ENCODE results near the gene C1orf50. TPM values are rescaled to one million over a fixed set of nuclear protein-coding genes. Genes with fewer than 3 reads are reported as not detected.
A peak's percentile ranks its signal among the peaks of the same experiment; 100 is the strongest.

Gene C1orf50
- total RNA-seq, 1 donor from 2014 or later = 11.3 TPM

GRCh38 chr1:42773420-42773819 lies 6.4 kb downstream of the C1orf50 start:
- no peak for TF ChIP-seq CTCF (IDR thresholded peaks at IDR 0.05; ENCODE audit: unreplicated experiment)
- Mint-ChIP-seq H3K27ac (ENCODE audit: unreplicated experiment) (peak overlapping the region; percentile 2), H3K36me3 (ENCODE audit: low read depth, unreplicated experiment) (peaks cover 31% of the 10 kb centered on the region), H3K4me3 (ENCODE audit: unreplicated experiment) (peak overlapping the region; percentile 57), H3K27me3 (ENCODE audit: unreplicated experiment) (peaks cover 1% of the 10 kb centered on the region), H3K4me1 (ENCODE audit: unreplicated experiment) (peaks cover 4% of the 10 kb centered on the region), H3K9me3 (ENCODE audit: unreplicated experiment) (no peaks in the 10 kb centered on the region)
- DNase-seq (ENCODE audit: low spot score) = no peak

- Mint-ChIP-seq H3K27ac (ENCODE audit: unreplicated experiment) (no peak overlapping the region), H3K36me3 (ENCODE audit: low read depth, unreplicated experiment) (peaks cover 30% of the 10 kb centered on the region), H3K4me3 (ENCODE audit: unreplicated experiment) (no peak overlapping the region), H3K27me3 (ENCODE audit: unreplicated experiment) (peaks cover 1% of the 10 kb centered on the region), H3K9me3 (ENCODE audit: unreplicated experiment) (no peaks in the 10 kb centered on the region), H3K4me1 (ENCODE audit: unreplicated experiment) (peaks cover 3% of the 10 kb centered on the region)
- no peak for DNase-seq (ENCODE audit: low spot score)
- TF ChIP-seq CTCF (IDR thresholded peaks at IDR 0.05; ENCODE audit: unreplicated experiment) = no peak
Observed at GRCh38 chr1:42774928-42775526, 8.0 kb downstream of the C1orf50 start.

GRCh38 chr1:42776502-42776901 lies 9.5 kb downstream of the C1orf50 start:
- no peaks in the 10 kb centered on the region for H3K9me3 Mint-ChIP-seq (ENCODE audit: unreplicated experiment)
- H3K27ac Mint-ChIP-seq (ENCODE audit: unreplicated experiment) = no peak overlapping the region
- peaks cover 3% of the 10 kb centered on the region for H3K27me3 Mint-ChIP-seq (ENCODE audit: unreplicated experiment)
- no peak for TF ChIP-seq CTCF (IDR thresholded peaks at IDR 0.05; ENCODE audit: unreplicated experiment)
- no peak for DNase-seq (ENCODE audit: low spot score)
- H3K4me1 Mint-ChIP-seq (ENCODE audit: unreplicated experiment) = peaks cover 2% of the 10 kb centered on the region
- H3K4me3 Mint-ChIP-seq (ENCODE audit: unreplicated experiment) = no peak overlapping the region
- peaks cover 32% of the 10 kb centered on the region for H3K36me3 Mint-ChIP-seq (ENCODE audit: low read depth, unreplicated experiment)

GRCh38 chr1:42777852-42778251 lies 10.8 kb downstream of the C1orf50 start:
- no peaks in the 10 kb centered on the region for H3K4me1 Mint-ChIP-seq (ENCODE audit: unreplicated experiment)
- H3K4me3 Mint-ChIP-seq (ENCODE audit: unreplicated experiment) = no peak overlapping the region
- TF ChIP-seq CTCF (IDR thresholded peaks at IDR 0.05; ENCODE audit: unreplicated experiment) = peak; percentile 65
- no peak overlapping the region for H3K27ac Mint-ChIP-seq (ENCODE audit: unreplicated experiment)
- H3K9me3 Mint-ChIP-seq (ENCODE audit: unreplicated experiment) = no peaks in the 10 kb centered on the region
- H3K36me3 Mint-ChIP-seq (ENCODE audit: low read depth, unreplicated experiment) = peaks cover 32% of the 10 kb centered on the region
- H3K27me3 Mint-ChIP-seq (ENCODE audit: unreplicated experiment) = peaks cover 3% of the 10 kb centered on the region
- peak; percentile 58 for DNase-seq (ENCODE audit: low spot score)

- H3K27me3 Mint-ChIP-seq (ENCODE audit: unreplicated experiment) = peaks cover 6% of the 10 kb centered on the region
- H3K36me3 Mint-ChIP-seq (ENCODE audit: low read depth, unreplicated experiment) = peaks cover 32% of the 10 kb centered on the region
- no peak for TF ChIP-seq CTCF (IDR thresholded peaks at IDR 0.05; ENCODE audit: unreplicated experiment)
- H3K9me3 Mint-ChIP-seq (ENCODE audit: unreplicated experiment) = no peaks in the 10 kb centered on the region
- H3K27ac Mint-ChIP-seq (ENCODE audit: unreplicated experiment) = no peak overlapping the region
- no peak for DNase-seq (ENCODE audit: low spot score)
- H3K4me1 Mint-ChIP-seq (ENCODE audit: unreplicated experiment) = peaks cover 4% of the 10 kb centered on the region
- H3K4me3 Mint-ChIP-seq (ENCODE audit: unreplicated experiment) = no peak overlapping the region
Observed at GRCh38 chr1:42779725-42780124, 12.7 kb downstream of the C1orf50 start.
